ENCODE results near the gene IPO9. TPM values are rescaled to one million over a fixed set of nuclear protein-coding genes. Genes with fewer than 3 reads are reported as not detected.

IPO9 gene
- total RNA-seq, 2 donors from 2014 or later = 16.9 to 18.9 TPM

- peak; percentile 71 for DNase-seq (ENCODE audit: low spot score)
- intact Hi-C loops (cut with DNase I) = loop anchor here (1.0 to 5.0 kb wide), 2 partner anchors 83 to 230 kb away; no protein-coding TSS in a partner anchor
- no peak overlapping the region for H3K4me3 ChIP-seq
- peaks cover 13% of the 10 kb centered on the region for H3K4me1 ChIP-seq (replicated peaks)
- TF ChIP-seq POLR2AphosphoS5 (IDR thresholded peaks at IDR 0.05) (peak; percentile 54), POLR2A (IDR thresholded peaks at IDR 0.05) (no peak)
- TF ChIP-seq, protein P1, sequence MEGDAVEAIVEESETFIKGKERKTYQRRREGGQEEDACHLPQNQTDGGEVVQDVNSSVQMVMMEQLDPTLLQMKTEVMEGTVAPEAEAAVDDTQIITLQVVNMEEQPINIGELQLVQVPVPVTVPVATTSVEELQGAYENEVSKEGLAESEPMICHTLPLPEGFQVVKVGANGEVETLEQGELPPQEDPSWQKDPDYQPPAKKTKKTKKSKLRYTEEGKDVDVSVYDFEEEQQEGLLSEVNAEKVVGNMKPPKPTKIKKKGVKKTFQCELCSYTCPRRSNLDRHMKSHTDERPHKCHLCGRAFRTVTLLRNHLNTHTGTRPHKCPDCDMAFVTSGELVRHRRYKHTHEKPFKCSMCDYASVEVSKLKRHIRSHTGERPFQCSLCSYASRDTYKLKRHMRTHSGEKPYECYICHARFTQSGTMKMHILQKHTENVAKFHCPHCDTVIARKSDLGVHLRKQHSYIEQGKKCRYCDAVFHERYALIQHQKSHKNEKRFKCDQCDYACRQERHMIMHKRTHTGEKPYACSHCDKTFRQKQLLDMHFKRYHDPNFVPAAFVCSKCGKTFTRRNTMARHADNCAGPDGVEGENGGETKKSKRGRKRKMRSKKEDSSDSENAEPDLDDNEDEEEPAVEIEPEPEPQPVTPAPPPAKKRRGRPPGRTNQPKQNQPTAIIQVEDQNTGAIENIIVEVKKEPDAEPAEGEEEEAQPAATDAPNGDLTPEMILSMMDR (IDR thresholded peaks at IDR 0.05) = peak; percentile 82 to 96 (median 96)
- H3K27me3 ChIP-seq (replicated peaks; ENCODE audit: insufficient read depth) = no peaks in the 10 kb centered on the region
- peak overlapping the region in 1 of 2 donors; percentile 53 for H3K27ac ChIP-seq
- 54% methylated on average over 9 of the region's 9 CpGs for WGBS
- H3K9me3 ChIP-seq = no peaks in the 10 kb centered on the region
- no peaks in the 10 kb centered on the region for H3K36me3 ChIP-seq
Measured at GRCh38 chr1:201792534-201793305, 36.2 kb upstream of the IPO9 start.

- H3K27ac ChIP-seq = no peak overlapping the region
- H3K4me3 ChIP-seq = no peak overlapping the region
- no peaks in the 10 kb centered on the region for H3K9me3 ChIP-seq
- H3K4me1 ChIP-seq (replicated peaks) = peaks cover 13% of the 10 kb centered on the region
- WGBS = 72% methylated on average over 11 of the region's 11 CpGs
- DNase-seq (ENCODE audit: low spot score) = no peak
- no peaks in the 10 kb centered on the region for H3K27me3 ChIP-seq (replicated peaks; ENCODE audit: insufficient read depth)
- no peaks in the 10 kb centered on the region for H3K36me3 ChIP-seq
- TF ChIP-seq POLR2A (IDR thresholded peaks at IDR 0.05) (no peak), POLR2AphosphoS5 (IDR thresholded peaks at IDR 0.05) (no peak)
- TF ChIP-seq, protein P1 (IDR thresholded peaks at IDR 0.05) = no peak
- intact Hi-C loops (cut with DNase I) = loop anchor here (1.0 to 5.0 kb wide), 2 partner anchors 84 to 231 kb away; no protein-coding TSS in a partner anchor
Measured at GRCh38 chr1:201793306-201793925, 35.5 kb upstream of the IPO9 start.

DNA sequence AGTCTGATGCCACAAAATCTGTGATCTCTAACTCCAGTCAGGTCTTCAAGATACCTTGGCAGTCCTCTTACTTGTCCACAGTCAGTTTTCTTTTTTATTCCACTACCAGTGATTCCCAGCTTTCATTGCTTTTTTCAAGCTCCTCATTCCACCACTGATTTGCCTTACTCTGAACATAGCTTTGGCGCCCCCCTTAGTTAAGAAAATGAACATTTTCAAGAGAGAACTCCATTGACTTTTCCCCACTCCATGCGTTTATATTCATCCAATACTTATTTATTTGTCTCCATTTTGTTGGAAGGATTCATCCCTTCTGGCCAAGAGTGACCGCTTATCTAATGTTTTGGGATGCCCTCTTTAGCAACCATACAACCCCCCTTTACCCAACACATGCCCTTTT, 33.9 kb upstream of the IPO9 start:
- Histone ChIP-seq H3K27me3 (replicated peaks; ENCODE audit: insufficient read depth) (no peaks in the 10 kb centered on the region), H3K4me3 (no peak overlapping the region), H3K27ac (no peak overlapping the region), H3K9me3 (no peaks in the 10 kb centered on the region), H3K36me3 (no peaks in the 10 kb centered on the region), H3K4me1 (replicated peaks) (peaks cover 13% of the 10 kb centered on the region)
- WGBS = 76% methylated on average over 3 of the region's 3 CpGs
- no peak for DNase-seq (ENCODE audit: low spot score)
- intact Hi-C loops (cut with DNase I) = no loop called here
- no peak for TF ChIP-seq POLR2A (IDR thresholded peaks at IDR 0.05)
- TF ChIP-seq, protein P1 (IDR thresholded peaks at IDR 0.05) = peak in 1 of 4 experiments; percentile 21
- no peak for TF ChIP-seq POLR2AphosphoS5 (IDR thresholded peaks at IDR 0.05)

GRCh38 chr1:201800246-201800645, 28.7 kb upstream of the IPO9 start:
- intact Hi-C loops (cut with DNase I) = no loop called here
- no peaks in the 10 kb centered on the region for H3K9me3 ChIP-seq
- no peaks in the 10 kb centered on the region for H3K36me3 ChIP-seq
- no peak for DNase-seq (ENCODE audit: low spot score)
- H3K4me3 ChIP-seq = no peak overlapping the region
- no peaks in the 10 kb centered on the region for H3K4me1 ChIP-seq (replicated peaks)
- TF ChIP-seq POLR2AphosphoS5 (IDR thresholded peaks at IDR 0.05) (no peak), POLR2A (IDR thresholded peaks at IDR 0.05) (no peak)
- no peak overlapping the region for H3K27ac ChIP-seq
- H3K27me3 ChIP-seq (replicated peaks; ENCODE audit: insufficient read depth) = no peaks in the 10 kb centered on the region

GRCh38 chr1:201806801-201807200, 22.2 kb upstream of the IPO9 start:
- H3K27me3 ChIP-seq (replicated peaks; ENCODE audit: insufficient read depth) = no peaks in the 10 kb centered on the region
- DNase-seq (ENCODE audit: low spot score) = no peak
- intact Hi-C loops (cut with DNase I) = no loop called here
- no peak overlapping the region for H3K27ac ChIP-seq
- TF ChIP-seq POLR2AphosphoS5 (IDR thresholded peaks at IDR 0.05) (no peak), POLR2A (IDR thresholded peaks at IDR 0.05) (no peak)
- TF ChIP-seq, protein P1 (IDR thresholded peaks at IDR 0.05) = no peak
- no peak overlapping the region for H3K4me3 ChIP-seq
- no peaks in the 10 kb centered on the region for H3K4me1 ChIP-seq (replicated peaks)
- peaks cover 0 to 3% of the 10 kb centered on the region in 2 donors for H3K36me3 ChIP-seq
- no peaks in the 10 kb centered on the region for H3K9me3 ChIP-seq
- 98% methylated on average over 4 of the region's 4 CpGs for WGBS

Data from prostate gland (tissue), 2 donors.